Activated gamma-delta T cell treated with anti-CD3 and anti-CD28 coated beads, Interleukin-2, amount 50 U/mL, for 16 hours (primary cell): ENCODE results near the gene PRXL2C.
"Not testable (repeated sequence)": the region's sequence is repeated elsewhere in the genome, so short reads cannot be mapped to it uniquely, and the experiment has no call there.

ENCODE experiments used
- DNase-seq: peaks from one replicate; pipeline ENCODE4 v3.0.0-alpha.2; 2020; ENCODE audit warnings: low read depth

Gene PRXL2C, protein sequence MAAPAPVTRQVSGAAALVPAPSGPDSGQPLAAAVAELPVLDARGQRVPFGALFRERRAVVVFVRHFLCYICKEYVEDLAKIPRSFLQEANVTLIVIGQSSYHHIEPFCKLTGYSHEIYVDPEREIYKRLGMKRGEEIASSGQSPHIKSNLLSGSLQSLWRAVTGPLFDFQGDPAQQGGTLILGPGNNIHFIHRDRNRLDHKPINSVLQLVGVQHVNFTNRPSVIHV

DNA sequence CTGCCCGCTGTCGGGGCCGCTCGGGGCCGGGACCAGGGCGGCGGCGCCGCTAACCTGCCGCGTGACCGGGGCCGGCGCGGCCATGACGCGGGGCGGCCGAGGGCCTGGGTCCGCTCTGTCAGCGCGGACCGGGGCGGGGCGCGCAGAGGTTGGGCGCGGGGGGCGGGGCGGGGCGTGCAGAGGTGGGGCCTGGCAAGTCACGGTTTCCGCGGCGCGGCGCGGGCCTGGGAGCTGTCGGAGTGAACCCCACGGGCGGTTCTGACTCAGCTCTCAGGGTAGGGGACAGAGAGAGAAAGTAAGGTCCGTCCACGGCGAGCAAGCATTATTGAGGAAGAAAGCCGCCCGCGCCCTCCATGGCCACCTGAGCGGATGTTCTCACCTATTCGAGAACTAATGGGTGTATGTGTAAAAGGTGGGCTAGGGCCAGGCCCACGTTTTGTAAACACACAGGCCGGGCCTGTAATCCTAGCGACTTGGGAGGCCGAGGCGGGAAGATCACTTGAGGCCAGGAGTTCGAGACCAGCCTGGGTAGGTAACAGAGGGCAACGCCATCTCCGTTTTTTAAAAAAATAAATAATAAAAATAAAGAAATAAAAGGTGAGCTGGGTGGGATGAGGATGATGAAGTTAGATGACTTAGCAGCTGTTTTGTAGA, at the start of gene PRXL2C:
Gene PRXL2C, minus strand, starts transcription at position 120 of the 654 bp plus-strand sequence. Its CDS starts 36 bp downstream, at position 84.
- peak; percentile 56 for DNase-seq

DNA sequence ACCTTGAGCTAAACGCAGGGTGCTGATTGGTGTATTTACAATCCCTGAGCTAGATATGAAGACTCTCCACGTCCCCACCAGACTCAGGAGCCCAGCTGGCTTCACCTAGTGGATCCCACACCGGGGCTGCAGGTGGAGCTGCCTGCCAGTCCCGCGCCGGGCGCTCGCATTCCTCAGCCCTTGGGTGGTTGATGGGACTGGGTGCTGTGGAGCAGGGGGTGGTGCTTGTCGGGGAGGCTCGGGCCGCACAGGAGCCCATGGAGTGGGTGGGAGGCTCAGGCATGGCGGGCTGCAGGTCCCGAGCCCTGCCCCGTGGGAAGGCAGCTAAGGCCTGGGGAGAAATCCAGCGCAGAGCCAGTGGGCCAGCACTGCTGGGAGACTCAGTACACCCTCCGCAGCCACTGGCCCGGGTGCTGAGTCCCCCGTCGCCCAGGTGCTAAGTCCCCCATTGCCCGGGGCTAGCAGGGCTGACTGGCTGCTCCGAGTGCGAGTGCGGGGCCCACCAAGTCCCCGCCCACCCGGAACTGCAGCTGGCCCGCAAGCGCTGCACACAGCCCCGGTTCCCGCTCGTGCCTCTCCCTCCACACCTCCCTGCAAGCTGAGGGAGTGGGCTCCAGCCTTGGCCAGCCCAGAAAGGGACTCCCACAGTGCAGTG, 45.7 kb upstream of the PRXL2C start:
- not testable (repeated sequence) for DNase-seq

GRCh38 chr9:96691326-96691725, 36.2 kb upstream of the PRXL2C start:
- DNase-seq = no peak

- DNase-seq = no peak
Measured at GRCh38 chr9:96688745-96689464, 33.8 kb upstream of the PRXL2C start.

DNA sequence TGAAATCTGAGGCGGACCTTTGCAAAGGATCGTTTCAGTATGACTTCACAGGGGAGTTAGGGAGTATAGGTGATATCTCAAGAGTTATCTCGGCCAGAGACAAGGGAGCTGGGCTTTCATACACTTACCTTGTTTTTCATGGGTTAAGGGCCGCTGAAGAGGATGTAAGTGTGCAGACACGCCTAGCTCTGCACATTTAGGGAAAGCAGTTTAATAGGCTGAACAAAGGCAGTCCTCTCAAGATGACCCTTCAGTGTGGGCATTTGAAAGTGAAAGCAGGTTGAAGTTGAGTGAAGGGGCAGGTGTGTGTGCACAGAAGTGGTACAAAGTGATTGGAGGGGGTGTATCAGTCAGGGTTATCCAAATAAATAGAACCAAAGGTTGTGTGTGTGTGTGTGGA, 33.1 kb upstream of the PRXL2C start:
- DNase-seq = no peak

GRCh38 chr9:96686638-96687335, 31.7 kb upstream of the PRXL2C start:
- peak; percentile 61 for DNase-seq

- no peak for DNase-seq
Measured at GRCh38 chr9:96680812-96681499, 25.8 kb upstream of the PRXL2C start.

GRCh38 chr9:96674906-96675538, 19.9 kb upstream of the PRXL2C start:
- no peak for DNase-seq

DNA sequence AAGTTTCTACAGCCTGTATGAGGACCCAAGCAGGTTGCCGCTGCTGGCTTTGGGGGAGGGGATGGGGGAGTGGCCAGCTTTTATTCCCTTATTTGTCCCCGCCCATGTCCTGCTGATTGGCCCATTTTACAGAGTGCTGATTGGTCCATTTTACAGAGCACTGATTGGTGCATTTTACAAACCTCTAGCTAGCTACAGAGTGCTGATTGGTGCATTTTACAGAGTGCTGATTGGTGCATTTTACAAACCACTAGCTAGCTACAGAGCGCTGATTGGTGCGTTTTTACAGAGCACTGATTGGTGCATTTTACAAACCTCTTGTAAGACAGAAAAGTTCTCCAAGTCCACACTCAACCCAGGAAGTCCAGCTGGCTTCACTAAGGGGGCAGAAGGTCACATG, 18.7 kb upstream of the PRXL2C start:
- DNase-seq = not testable (repeated sequence)

DNA sequence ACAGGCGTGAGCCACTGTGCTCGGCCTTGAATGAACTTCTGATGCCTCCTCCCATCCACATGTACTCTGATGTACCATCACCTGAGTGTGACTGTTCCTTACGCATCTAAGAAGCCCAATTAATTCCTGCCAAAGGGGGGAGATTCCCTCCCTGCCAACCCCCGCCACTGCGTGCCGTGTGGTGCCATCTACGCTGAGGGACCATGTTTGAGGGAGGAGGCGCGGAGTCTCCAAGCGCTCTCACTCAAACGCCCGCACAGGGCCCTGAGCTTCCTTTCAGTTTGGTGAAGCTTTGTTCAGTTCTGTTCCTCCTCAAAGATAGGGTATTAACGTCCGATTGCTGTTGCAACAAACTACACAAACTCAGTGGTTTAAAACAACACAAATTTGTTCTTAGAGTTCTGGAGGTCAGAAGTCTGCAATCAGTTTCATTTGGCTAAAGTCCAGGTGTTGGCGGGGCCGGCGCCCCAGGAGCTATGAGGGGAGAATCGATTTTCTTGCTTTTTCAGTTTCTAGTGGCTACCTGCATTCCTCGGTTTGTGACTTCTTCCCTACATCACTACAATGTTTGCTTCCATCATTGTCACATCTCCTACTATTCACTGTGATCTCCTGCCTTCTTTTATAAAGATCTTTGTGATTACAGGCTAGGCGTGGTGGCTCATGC, 13.9 kb upstream of the PRXL2C start:
- DNase-seq = no peak

DNA sequence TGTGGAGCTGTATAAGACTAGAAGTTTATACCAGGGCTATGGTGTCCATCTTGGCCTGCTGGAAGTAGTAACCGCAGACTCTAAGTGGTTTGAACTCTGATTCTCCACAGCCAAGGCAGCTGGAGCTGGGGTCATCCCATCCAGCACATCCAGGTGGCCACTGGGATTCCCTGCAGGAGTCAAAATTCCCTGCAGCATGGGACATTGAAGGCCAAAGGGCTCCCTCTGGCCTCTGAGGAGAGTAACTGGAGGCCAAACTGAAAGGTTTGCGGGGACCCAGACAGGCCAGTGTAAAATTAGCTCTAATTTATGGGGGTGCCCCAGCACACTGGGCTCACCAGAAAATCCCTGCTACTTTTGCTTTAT, 12.2 kb upstream of the PRXL2C start:
- no peak for DNase-seq

DNA sequence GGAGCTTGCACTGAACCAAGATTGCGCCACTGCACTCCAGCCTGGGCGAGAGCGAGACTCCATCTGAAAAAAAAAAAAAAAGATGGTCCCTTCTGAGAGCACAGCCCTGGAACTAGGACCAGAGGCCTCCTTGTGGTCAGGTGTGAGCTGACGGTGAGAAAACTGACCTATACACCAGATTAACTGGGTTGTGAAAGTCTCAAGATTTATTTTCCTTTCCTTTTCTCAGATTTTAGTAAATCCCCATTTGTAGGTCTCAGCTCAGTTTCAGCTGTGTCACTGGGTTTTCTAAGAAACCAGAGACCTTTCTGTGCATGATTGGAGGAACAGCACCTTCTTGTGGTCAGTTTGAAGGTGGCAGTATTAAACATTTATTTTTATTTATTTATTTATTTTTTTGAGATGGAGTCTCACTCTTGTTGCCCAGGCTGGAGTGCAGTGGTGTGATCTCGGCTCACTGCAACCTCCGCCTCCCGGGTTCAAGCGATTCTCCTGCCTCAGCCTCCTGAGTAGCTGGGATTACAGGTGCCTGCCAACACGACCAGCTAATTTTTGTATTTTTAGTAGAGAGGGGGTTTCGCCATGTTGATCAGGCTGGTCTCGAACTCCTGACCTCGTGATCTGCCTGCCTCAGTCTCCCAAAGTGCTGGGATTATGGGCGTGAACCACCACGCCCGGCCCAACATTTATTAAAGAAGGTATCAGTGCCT, 11.7 kb upstream of the PRXL2C start:
- DNase-seq = not testable (repeated sequence)

DNA sequence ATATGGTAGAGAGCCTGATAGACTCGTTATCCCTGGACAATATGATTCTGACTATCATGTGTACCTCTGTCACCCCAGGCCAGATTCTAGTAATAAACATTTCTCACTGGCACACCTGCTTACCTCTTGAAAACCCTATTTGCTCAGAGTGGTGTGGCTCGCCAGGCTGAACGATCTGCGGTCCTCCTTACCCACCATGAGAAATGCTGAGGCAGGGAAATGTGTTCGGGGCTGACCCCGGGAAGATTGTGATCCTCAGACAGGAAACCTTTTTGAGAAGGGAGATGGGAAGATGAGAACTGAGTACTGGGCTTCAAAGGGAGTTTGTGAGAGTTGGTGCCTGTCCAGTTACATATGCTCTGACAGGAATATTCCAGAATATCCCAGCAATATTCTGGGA, 10.7 kb upstream of the PRXL2C start:
- DNase-seq = no peak

DNA sequence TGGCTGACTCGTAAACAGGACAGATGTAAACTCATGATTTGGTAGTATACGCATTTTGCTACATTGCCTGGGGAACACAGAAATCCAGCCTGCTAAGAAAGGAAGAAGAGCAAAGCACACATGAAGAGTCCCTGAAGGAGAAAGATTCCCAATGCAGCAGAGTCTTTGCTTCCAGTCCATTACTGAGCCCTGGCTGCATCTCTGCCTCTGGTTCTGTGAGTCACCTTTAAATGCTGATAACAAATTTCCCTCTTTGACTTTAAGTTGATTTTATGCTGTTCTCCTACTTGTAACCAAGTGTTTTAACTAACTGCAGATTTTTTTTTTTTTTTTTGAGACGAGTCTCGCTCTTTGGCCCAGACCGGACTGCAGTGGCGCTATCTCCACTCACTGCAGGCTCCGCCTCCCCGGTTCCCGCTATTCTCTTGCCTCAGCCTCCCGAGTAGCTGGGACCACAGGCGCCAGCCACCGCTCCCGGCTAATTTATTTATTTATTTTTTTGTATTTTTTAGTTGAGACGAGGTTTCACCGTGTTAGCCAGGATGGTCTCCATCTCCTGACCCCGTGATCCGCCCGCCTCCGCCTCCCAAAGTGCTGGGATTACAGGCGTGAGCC, 8.5 kb upstream of the PRXL2C start:
- no peak for DNase-seq

GRCh38 chr9:96661711-96662110, 6.6 kb upstream of the PRXL2C start:
- no peak for DNase-seq

DNA sequence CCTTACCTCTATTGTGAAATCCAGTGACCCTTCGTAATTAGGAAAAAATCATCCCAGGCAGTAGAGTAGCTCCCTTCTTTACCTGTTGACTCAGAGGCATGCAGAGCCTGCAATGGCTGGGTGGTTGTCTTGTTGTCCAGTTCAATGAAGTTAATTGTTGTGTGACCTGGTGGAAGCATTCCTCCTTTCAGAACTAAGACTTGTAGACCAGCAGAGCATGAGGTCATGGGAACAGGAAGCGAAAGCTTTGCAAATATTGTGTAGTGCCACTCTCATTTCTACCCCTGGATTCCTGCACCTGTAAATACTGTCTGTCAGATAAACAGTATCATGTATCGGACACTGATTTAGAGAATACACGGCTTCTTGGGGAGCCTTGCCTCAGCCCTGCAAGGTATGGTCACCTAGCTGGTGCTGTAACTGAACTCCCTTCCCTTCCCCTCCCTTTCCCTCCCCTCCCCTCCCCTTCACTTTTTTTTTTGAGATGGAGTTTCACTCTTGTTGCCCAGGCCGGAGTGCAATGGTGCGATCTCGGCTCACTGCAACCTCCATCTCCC, 5.7 kb upstream of the PRXL2C start:
- DNase-seq = no peak

- peak; percentile 51 for DNase-seq
Measured at GRCh38 chr9:96654450-96655197, 493 bp downstream of the PRXL2C start.

DNA sequence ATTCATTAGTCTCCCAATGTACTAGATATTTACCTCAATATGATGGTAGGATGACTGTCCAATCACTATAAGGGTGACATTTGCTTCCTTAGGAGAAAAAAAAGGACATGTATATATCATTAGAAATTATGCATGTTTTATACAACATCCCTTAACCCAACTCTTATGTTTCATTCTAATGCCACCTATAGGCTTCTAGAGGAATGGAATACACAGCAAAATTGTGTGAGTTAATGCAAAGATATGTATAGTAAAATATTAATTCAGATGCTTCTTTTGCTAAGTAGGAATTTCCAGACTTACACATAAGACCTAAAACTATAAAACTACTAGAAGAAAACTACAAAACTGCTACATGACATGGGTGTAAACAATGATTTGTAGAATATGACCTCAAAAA, 3.5 kb downstream of the PRXL2C start:
- no peak for DNase-seq
